IMR-90 (cell line): Measurements from ENCODE around the gene MAP1LC3B2. TPM values are rescaled to one million over a fixed set of nuclear protein-coding genes. Genes with fewer than 3 reads are reported as not detected.

Source experiments
- ATAC-seq: fragments of 200-7000 bp; cut with Tn5 transposase; 2 replicates; pipeline ENCODE4 v1.9.1; 2020; ENCODE audit warnings: low read depth, mild to moderate bottlenecking, moderate library complexity
- BruUV-seq: library from RNA; stranded (reverse); fragments of 400-500 nt; replicated peaks from 2 replicates; lab custom pipeline; 2021; lab: Mats Ljungman, UMichigan
- CTCF ChIA-PET: fragments of 300-600 bp; formaldehyde crosslinking; extraction: SDS; loops from one replicate; lab custom pipeline; 2021; ENCODE audit warnings: antibody characterized with exemption; lab: Yijun Ruan, JAX
- POLR2A ChIA-PET: fragments of 300-600 bp; sonication (Branson Sonifier 250); formaldehyde crosslinking; loops from one replicate; lab custom pipeline; 2022; ENCODE audit warnings: antibody characterized with exemption; ENCODE audit not compliant: unreplicated experiment; lab: Charles Lee
- DNase-seq: peaks from one replicate; pipeline ENCODE4 v3.0.0; 2013
- H2AFZ ChIP-seq: replicated peaks from 2 replicates; pipeline ENCODE3; 2013; ENCODE audit warnings: low read length, mild to moderate bottlenecking; ENCODE audit not compliant: poor library complexity
- H2AK5ac ChIP-seq: 2 replicates; pipeline ENCODE4 v1.6.1; 2013; ENCODE audit warnings: low read depth, low read length, inconsistent platforms
- H2AK9ac ChIP-seq: replicated peaks from 2 replicates; pipeline ENCODE3; 2013; ENCODE audit warnings: mild to moderate bottlenecking, low read depth, low read length, moderate library complexity; ENCODE audit not compliant: poor library complexity
- H2BK120ac ChIP-seq: 2 replicates; pipeline ENCODE4 v1.6.1; 2013; ENCODE audit warnings: low read depth, low read length, inconsistent platforms
- H2BK15ac ChIP-seq: 3 replicates; pipeline ENCODE4 v1.6.1; 2013; ENCODE audit warnings: low read depth, low read length, inconsistent platforms
- H2BK20ac ChIP-seq: 2 replicates; pipeline ENCODE4 v1.6.1; 2013; ENCODE audit warnings: low read depth, mild to moderate bottlenecking, inconsistent platforms, low read length, moderate library complexity
- H2BK5ac ChIP-seq: 2 replicates; pipeline ENCODE4 v1.6.1; 2013; ENCODE audit warnings: mild to moderate bottlenecking, low read depth, low read length, inconsistent platforms; ENCODE audit not compliant: poor library complexity, severe bottlenecking
- H3K14ac ChIP-seq: replicated peaks from 2 replicates; pipeline ENCODE4 v1.6.1; 2013; ENCODE audit warnings: low read depth, low read length, inconsistent platforms
- H3K18ac ChIP-seq: 2 replicates; pipeline ENCODE4 v1.6.1; 2013; ENCODE audit warnings: low read depth, low read length, control low read depth
- H3K23ac ChIP-seq: 2 replicates; pipeline ENCODE4 v1.6.1; 2013; ENCODE audit warnings: low read depth, low read length, inconsistent platforms
- H3K27ac ChIP-seq: 2 replicates; pipeline ENCODE4 v1.5.1; 2013; ENCODE audit warnings: mild to moderate bottlenecking, control low read depth, low read length; ENCODE audit not compliant: insufficient read depth
- H3K27me3 ChIP-seq: 2 replicates; pipeline ENCODE4 v1.6.1; 2013; ENCODE audit warnings: low read length; ENCODE audit not compliant: control insufficient read depth, insufficient read depth
- H3K36me3 ChIP-seq: 2 replicates; pipeline ENCODE4 v1.6.1; 2013; ENCODE audit warnings: low read length, mixed read lengths; ENCODE audit not compliant: control insufficient read depth, insufficient read depth
- H3K4ac ChIP-seq: 2 replicates; pipeline ENCODE4 v1.6.1; 2013; ENCODE audit warnings: low read depth, low read length, inconsistent platforms
- H3K4me1 ChIP-seq: 2 replicates; pipeline ENCODE4 v1.6.1; 2013; ENCODE audit warnings: low read length, mixed read lengths; ENCODE audit not compliant: control insufficient read depth, insufficient read depth
- H3K4me2 ChIP-seq: 2 replicates; pipeline ENCODE4 v1.6.1; 2013; ENCODE audit warnings: low read depth, mild to moderate bottlenecking, control low read depth, low read length, moderate library complexity
- H3K4me3 ChIP-seq: 2 replicates; pipeline ENCODE4 v1.5.1; 2013; ENCODE audit warnings: low read depth, mild to moderate bottlenecking, control low read depth, low read length, moderate library complexity; ENCODE audit not compliant: insufficient read depth
- H3K56ac ChIP-seq: 2 replicates; pipeline ENCODE4 v1.6.1; 2013; ENCODE audit warnings: low read length, inconsistent platforms; ENCODE audit not compliant: insufficient read depth; ENCODE audit errors: extremely low read depth
- H3K79me1 ChIP-seq, 2 experiments: 2 replicates each; pipeline ENCODE4 v1.6.1; 2013; ENCODE audit warnings: low read length in 2 of 2, inconsistent platforms in 1 of 2, low read depth in 1 of 2
- H3K9ac ChIP-seq: 2 replicates; pipeline ENCODE4 v1.6.1; 2013; ENCODE audit warnings: low read depth, low read length, control low read depth
- H3K9me1 ChIP-seq: 2 replicates; pipeline ENCODE4 v1.6.1; 2013; ENCODE audit warnings: low read length, inconsistent platforms; ENCODE audit not compliant: insufficient read depth
- H3K9me3 ChIP-seq: 2 replicates; pipeline ENCODE4 v1.6.1; 2013; ENCODE audit warnings: low read length; ENCODE audit not compliant: control insufficient read depth, insufficient read depth
- H4K20me1 ChIP-seq: 2 replicates; pipeline ENCODE4 v1.6.1; 2013; ENCODE audit warnings: low read length, inconsistent platforms; ENCODE audit not compliant: insufficient read depth
- H4K5ac ChIP-seq: 2 replicates; pipeline ENCODE4 v1.6.1; 2013; ENCODE audit warnings: mild to moderate bottlenecking, low read depth, low read length, control low read depth
- H4K8ac ChIP-seq, 2 experiments: 2 replicates each; pipeline ENCODE4 v1.6.1; 2013; ENCODE audit warnings: low read depth in 2 of 2, low read length in 2 of 2, control low read depth in 1 of 2, inconsistent platforms in 1 of 2
- H4K91ac ChIP-seq: 2 replicates; pipeline ENCODE4 v1.6.1; 2013; ENCODE audit warnings: low read depth, low read length, inconsistent platforms; ENCODE audit not compliant: insufficient read depth
- BHLHE40 ChIP-seq: fragments of 150-350 bp; IDR thresholded peaks from 2 replicates; pipeline ENCODE4 v1.6.1; 2016; ENCODE audit warnings: mild to moderate bottlenecking, low read depth, low read length
- CEBPB ChIP-seq: IDR thresholded peaks from 2 replicates; pipeline ENCODE4 v1.6.1; 2012; ENCODE audit warnings: low read depth, low read length, improper control_type of control experiment
- CHD1 ChIP-seq: IDR thresholded peaks from 2 replicates; pipeline ENCODE4 v1.6.1; 2012; ENCODE audit warnings: low read depth, low read length, improper control_type of control experiment
- CTCF ChIP-seq: conservative IDR thresholded peaks from 2 replicates; pipeline ENCODE4 v1.5.1; 2012; ENCODE audit warnings: mild to moderate bottlenecking, low read depth, low read length, improper control_type of control experiment
- ELK1 ChIP-seq: fragments of 150-350 bp; IDR thresholded peaks from 2 replicates; pipeline ENCODE4 v1.6.1; 2016; ENCODE audit warnings: low read depth, mild to moderate bottlenecking, low read length, moderate library complexity, borderline replicate concordance
- FOS ChIP-seq: fragments of 150-350 bp; IDR thresholded peaks from 2 replicates; pipeline ENCODE4 v1.6.1; 2016; ENCODE audit warnings: low read depth, low read length
- MAFK ChIP-seq: IDR thresholded peaks from 2 replicates; pipeline ENCODE4 v1.6.1; 2012; ENCODE audit warnings: low read depth, low read length, improper control_type of control experiment
- MAZ ChIP-seq: IDR thresholded peaks from 2 replicates; pipeline ENCODE4 v1.6.1; 2012; ENCODE audit warnings: low read depth, mild to moderate bottlenecking, low read length, improper control_type of control experiment, moderate library complexity, borderline replicate concordance
- MXI1 ChIP-seq: IDR thresholded peaks from 2 replicates; pipeline ENCODE4 v1.6.1; 2012; ENCODE audit warnings: low read depth, mild to moderate bottlenecking, low read length, moderate library complexity, borderline replicate concordance
- NFE2L2 ChIP-seq: fragments of 150-350 bp; IDR thresholded peaks from 2 replicates; pipeline ENCODE4 v1.6.1; 2016; ENCODE audit warnings: low read depth, mild to moderate bottlenecking, low read length
- POLR2A ChIP-seq: IDR thresholded peaks from 2 replicates; pipeline ENCODE4 v1.6.1; 2012; ENCODE audit warnings: mild to moderate bottlenecking, low read depth, low read length
- RAD21 ChIP-seq: IDR thresholded peaks from 2 replicates; pipeline ENCODE4 v1.6.1; 2012; ENCODE audit warnings: low read length, improper control_type of control experiment
- RCOR1 ChIP-seq: IDR thresholded peaks from 2 replicates; pipeline ENCODE4 v1.6.1; 2012; ENCODE audit warnings: mild to moderate bottlenecking, low read length, improper control_type of control experiment; ENCODE audit not compliant: insufficient replicate concordance
- RFX5 ChIP-seq: IDR thresholded peaks from 2 replicates; pipeline ENCODE4 v1.8.0; 2012; ENCODE audit warnings: low read depth, mild to moderate bottlenecking, low read length, moderate library complexity
- SMC3 ChIP-seq: fragments of 150-350 bp; IDR thresholded peaks from 2 replicates; pipeline ENCODE4 v1.6.1; 2016; ENCODE audit warnings: low read depth, mild to moderate bottlenecking, antibody characterized with exemption, low read length, moderate library complexity
- USF2 ChIP-seq: fragments of 150-350 bp; IDR thresholded peaks from 2 replicates; pipeline ENCODE4 v1.6.1; 2017; ENCODE audit warnings: mild to moderate bottlenecking, antibody characterized with exemption, low read length, low read depth
- WGBS, 2 experiments: methylation state at CpG; one replicate each; pipeline versions ENCODE4 v1.1.5 to v1.1.7; 2013; ENCODE audit warnings: missing lambda C conversion rate in 2 of 2; ENCODE audit not compliant: insufficient read length in 1 of 2; ENCODE audit errors: extremely low coverage in 2 of 2; 5-methylcytosine and 5-hydroxymethylcytosine counted together
- dilution Hi-C: fragments of 300-500 bp; cut with HindIII; formaldehyde crosslinking; loops from one replicate; pipeline ENCODE4 v1.14.3; 2018; ENCODE audit warnings: low sequenced_read_pairs; ENCODE audit not compliant: unreplicated experiment
- in situ Hi-C: fragments of 300-500 bp; cut with MboI; formaldehyde crosslinking; loops from 3 replicates; pipeline ENCODE4 v1.14.3; 2019; ENCODE audit warnings: low sequenced_read_pairs, inconsistent platforms, mixed read lengths
- intact Hi-C: fragments of 100-400 bp; cut with micrococcal nuclease; formaldehyde crosslinking; loops from 2 replicates; pipeline ENCODE4 v1.10.0; 2022
- polyA plus RNA-seq, 3 experiments: library from polyadenylated mRNA; depleted of rRNA; stranded (reverse); fragments of >200 nt; gene quantifications; 2 replicates each; pipeline ENCODE4 v1.2.3, GENCODE V29; 2012; ENCODE audit warnings: low replicate concordance in 1 of 3
- total RNA-seq: library from RNA; depleted of rRNA; stranded (reverse); fragments of >200 nt; gene quantifications from 2 replicates; pipeline ENCODE4 v1.2.3, GENCODE V29; 2012

Gene MAP1LC3B2
- total and polyA plus RNA-seq, 2 of the 4 experiments (the other 2 are of a cell fraction), result 1.4 TPM; not detected in 1

- POLR2A ChIA-PET, result no interaction called here
- dilution Hi-C loops, result no loop called here
- H3K56ac ChIP-seq, result no peak overlapping the region
- no peak overlapping the region for H2AFZ ChIP-seq
- H2AK9ac ChIP-seq, result no peak overlapping the region
- H2AK5ac ChIP-seq, result no peak overlapping the region
- no peak overlapping the region for H3K27ac ChIP-seq
- no peaks in the 10 kb centered on the region for H4K20me1 ChIP-seq
- no CpG with 5 or more reads among the region's 1 CpG for WGBS, 2 experiments
- H3K9me1 ChIP-seq, result peaks cover 7% of the 10 kb centered on the region
- no peak overlapping the region for H3K18ac ChIP-seq
- H3K36me3 ChIP-seq, result no peaks in the 10 kb centered on the region
- H2BK20ac ChIP-seq, result no peak overlapping the region
- no peak for TF ChIP-seq CTCF
- no peak for TF ChIP-seq RAD21
- no peak for TF ChIP-seq CEBPB
- no peak for TF ChIP-seq SMC3
- TF ChIP-seq RFX5, result no peak
- TF ChIP-seq RCOR1, result no peak
- TF ChIP-seq MXI1, result no peak
- TF ChIP-seq CHD1, result no peak
- TF ChIP-seq MAZ, result no peak
- no peak for TF ChIP-seq NFE2L2
- TF ChIP-seq USF2, result no peak
- no peak for TF ChIP-seq POLR2A
- TF ChIP-seq FOS, result no peak
- no peak for TF ChIP-seq ELK1
- TF ChIP-seq BHLHE40, result no peak
- TF ChIP-seq MAFK, result no peak
- ATAC-seq (no peak), DNase-seq (no peak)
- no peaks in the 10 kb centered on the region for H3K27me3 ChIP-seq
- no peaks in the 10 kb centered on the region for H3K9me3 ChIP-seq
- no peak overlapping the region for H2BK120ac ChIP-seq
- no TSS peak for BruUV-seq
- H3K79me1 ChIP-seq, result no peaks in the 10 kb centered on the region
- no peak overlapping the region for H3K9ac ChIP-seq
- no peak overlapping the region for H4K91ac ChIP-seq
- H2BK5ac ChIP-seq, result no peak overlapping the region
- no peak overlapping the region for H3K23ac ChIP-seq
- no peak overlapping the region for H4K5ac ChIP-seq
- in situ Hi-C loops, result loop anchor here (10.0 kb wide), 2 partner anchors 310 to 600 kb away; no protein-coding TSS in a partner anchor
- intact Hi-C loops, result loop anchor here (5.0 kb wide), 4 partner anchors 163 to 598 kb away; no protein-coding TSS in a partner anchor
- peaks cover 11% of the 10 kb centered on the region for H3K4me1 ChIP-seq
- H4K8ac ChIP-seq, result no peak overlapping the region
- H3K4ac ChIP-seq, result no peak overlapping the region
- H3K4me2 ChIP-seq, result no peak overlapping the region
- no peak overlapping the region for H3K14ac ChIP-seq
- no peak overlapping the region for H3K4me3 ChIP-seq
- no peak overlapping the region for H2BK15ac ChIP-seq
- CTCF ChIA-PET, result no interaction called here
These were observed 36.0 kb downstream of the MAP1LC3B2 start for GRCh38 chr12:116595186-116595585.
